Measurements from ENCODE around the gene SPATA6.

DNA sequence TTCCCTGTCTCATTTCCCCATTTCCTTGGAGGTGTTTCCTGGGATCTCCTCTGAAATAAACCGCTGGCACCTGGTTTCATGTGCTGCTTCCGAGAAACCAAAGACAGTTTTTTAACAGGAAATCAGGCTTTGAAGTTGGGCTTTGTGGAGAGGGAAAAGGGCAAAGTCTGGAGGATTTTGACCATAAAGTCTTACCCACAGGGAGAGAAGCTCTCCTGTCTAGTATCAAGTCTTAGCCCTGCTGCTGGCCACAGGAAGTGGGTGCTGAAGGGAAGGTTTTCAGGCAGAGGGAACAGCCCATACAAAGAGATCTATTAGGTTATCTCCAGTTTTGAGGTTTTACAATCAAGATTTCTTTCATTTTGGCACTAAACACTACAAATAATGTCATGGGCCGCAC, 220.2 kb downstream of the SPATA6 start:
- TF ChIP-seq EZH2 (IDR thresholded peaks at IDR 0.05; ENCODE audit: low read depth, low read length, severe bottlenecking), result no peak
- TF ChIP-seq RXRA (IDR thresholded peaks at IDR 0.05; ENCODE audit: insufficient read depth, low read depth, low read length), result no peak
- no peak for TF ChIP-seq NRF1 (IDR thresholded peaks at IDR 0.05; ENCODE audit: low read depth, low read length)
- TF ChIP-seq PHF8 (conservative IDR thresholded peaks at IDR 0.05; ENCODE audit: low read depth, low read length), result no peak
- TF ChIP-seq CEBPB (IDR thresholded peaks at IDR 0.05; ENCODE audit: low read depth, low read length), result no peak
- TF ChIP-seq POLR2A (IDR thresholded peaks at IDR 0.05; ENCODE audit: control extremely low read depth in 1 of 2, low read depth in 2 of 2, low read length in 2 of 2), result no peak

All from H1 (cell line).